SU-DHL-6 (cell line): ENCODE results near the gene SLC38A10.

Source experiments
- CTCF ChIP-seq: fragments of 200-600 bp; sonication (generic); IDR thresholded peaks from one replicate; pipeline ENCODE4 v1.5.1; 2017; ENCODE audit warnings: antibody characterized with exemption, mild to moderate bottlenecking, low read length, moderate library complexity; ENCODE audit not compliant: insufficient read depth, poor library complexity, severe bottlenecking
- EZH2phosphoT487 ChIP-seq: fragments of 200-600 bp; sonication (generic), shearing (Covaris generic); conservative IDR thresholded peaks from 2 replicates; pipeline ENCODE4 v1.6.1; 2018; ENCODE audit warnings: mild to moderate bottlenecking, antibody characterized with exemption, low read length, moderate library complexity, mixed read lengths

DNA sequence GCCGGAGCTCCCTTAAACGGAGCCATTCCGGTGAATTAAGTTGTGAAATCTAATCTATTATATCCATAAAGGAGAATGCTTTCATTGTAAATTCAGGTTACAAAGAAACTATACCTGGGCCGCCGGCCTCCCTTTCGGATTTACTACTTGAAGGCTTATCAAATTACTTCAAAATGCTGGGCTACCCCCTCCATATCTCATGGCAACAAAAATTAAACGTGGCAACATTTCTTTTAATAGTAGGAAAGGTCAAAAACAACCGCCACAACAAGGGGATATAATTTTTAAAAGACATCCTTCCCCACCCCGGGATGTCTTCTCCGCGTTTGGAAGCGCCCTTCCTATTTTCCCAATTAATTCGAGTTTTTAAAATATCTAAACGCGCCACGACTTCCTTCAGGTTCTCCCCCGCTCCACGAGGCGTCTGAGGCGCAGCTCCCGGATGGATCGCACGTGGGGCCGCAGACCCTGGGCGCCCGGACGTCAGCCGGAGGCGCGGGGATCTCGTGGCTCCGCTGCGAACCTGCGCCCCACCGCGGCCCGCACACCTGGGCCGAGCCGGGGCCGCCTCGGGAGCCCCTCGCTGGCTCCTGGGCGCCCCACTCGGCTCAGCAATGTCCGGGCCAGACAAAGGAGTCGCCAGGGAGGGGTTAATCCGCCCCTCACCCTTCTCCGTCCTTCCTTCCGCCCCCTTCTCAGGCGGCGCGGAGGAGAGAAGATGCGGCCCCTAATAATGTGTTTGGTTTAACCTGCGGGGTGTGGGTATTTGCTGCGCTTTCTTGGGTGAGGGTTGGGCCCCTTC, 47.4 kb upstream of the SLC38A10 start:
- no peak for TF ChIP-seq CTCF
- no peak for TF ChIP-seq EZH2phosphoT487
